ENCODE results near the gene TIFAB.

TIFAB gene

GRCh38 chr5:135399794-135400542 lies 52.2 kb downstream of the TIFAB start:
- in situ Hi-C loops (cut with HindIII; ENCODE audit: low pct_ligation_motif_present, low pct_unique_long_range_greater_than_20kb, low sequenced_read_pairs): no loop called here
- no peak for DNase-seq

- in situ Hi-C loops (cut with HindIII; ENCODE audit: low pct_ligation_motif_present, low pct_unique_long_range_greater_than_20kb, low sequenced_read_pairs): no loop called here
- DNase-seq: peak; percentile 84
Observed at GRCh38 chr5:135398855-135399793, 53.0 kb downstream of the TIFAB start, which contains the start of gene MACROH2A1. TSS of gene MACROH2A1 (minus strand) at chr5:135399231. CDS start at chr5:135389093, 10,138 bp downstream.

DNA sequence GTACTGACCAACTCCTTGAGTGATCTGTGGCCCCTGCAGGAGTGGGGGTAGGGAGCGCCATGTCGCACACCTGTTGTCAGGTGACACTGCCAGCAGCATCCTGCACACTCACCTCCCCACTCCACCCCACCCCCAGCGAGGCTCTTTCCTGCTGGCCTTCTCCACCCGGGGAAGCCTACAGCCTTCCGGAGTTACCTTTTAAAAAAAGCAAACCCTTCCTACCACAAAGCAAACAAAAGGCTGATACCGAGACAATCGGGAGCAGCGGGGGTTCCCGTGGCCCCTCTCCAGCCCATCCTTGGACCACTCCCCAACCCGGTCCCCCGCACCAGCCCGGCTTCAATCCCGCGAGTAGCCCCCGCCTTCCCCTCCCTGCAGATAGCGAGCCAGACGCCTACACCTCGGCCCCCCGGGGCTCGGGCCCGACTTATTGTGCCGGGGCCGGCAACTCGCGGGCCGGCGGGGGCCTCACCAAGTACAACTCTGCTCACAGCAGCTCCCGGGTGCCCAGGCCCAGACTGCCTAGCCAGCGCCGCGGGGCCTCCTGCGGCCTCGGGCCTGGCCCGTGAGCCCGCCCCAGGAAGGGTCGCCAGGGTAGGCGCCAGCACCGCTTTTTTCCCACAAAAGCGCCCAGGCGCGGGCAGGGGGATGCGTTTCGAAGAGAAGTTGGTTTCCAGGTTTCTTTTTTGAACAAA lies 53.8 kb downstream of the TIFAB start:
- DNase-seq: peak; percentile 25
- in situ Hi-C loops (cut with HindIII; ENCODE audit: low pct_ligation_motif_present, low pct_unique_long_range_greater_than_20kb, low sequenced_read_pairs): no loop called here
